ENCODE data around the gene ATG2B. TPM values are rescaled to one million over a fixed set of nuclear protein-coding genes. Genes with fewer than 3 reads are reported as not detected.

Gene ATG2B
- total RNA-seq, 1 experiment from 2014 or later = 1.6 TPM

DNA sequence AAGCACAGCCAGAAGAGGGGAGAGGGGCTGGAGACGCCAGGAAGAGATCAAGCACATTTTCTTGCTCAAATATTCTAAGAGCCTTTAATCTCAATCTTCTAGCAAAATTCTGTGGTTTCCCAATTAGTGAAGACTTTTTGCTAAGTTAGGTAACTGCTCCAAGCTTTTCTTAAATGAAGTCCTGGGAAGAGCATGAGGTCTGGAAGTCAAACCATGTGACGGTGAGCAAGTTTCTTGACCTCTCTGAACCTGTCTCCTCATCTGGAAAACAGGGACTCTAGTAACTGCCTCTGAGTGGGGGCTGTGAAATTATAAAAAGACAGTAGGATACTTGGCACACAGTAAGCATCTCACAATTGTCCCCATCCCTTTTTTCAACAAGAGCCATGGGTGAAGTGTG lies 83.0 kb downstream of the ATG2B start:
- in situ Hi-C loops (cut with HindIII; ENCODE audit: low pct_unique_long_range_greater_than_20kb, low sequenced_read_pairs) = no loop called here

DNA sequence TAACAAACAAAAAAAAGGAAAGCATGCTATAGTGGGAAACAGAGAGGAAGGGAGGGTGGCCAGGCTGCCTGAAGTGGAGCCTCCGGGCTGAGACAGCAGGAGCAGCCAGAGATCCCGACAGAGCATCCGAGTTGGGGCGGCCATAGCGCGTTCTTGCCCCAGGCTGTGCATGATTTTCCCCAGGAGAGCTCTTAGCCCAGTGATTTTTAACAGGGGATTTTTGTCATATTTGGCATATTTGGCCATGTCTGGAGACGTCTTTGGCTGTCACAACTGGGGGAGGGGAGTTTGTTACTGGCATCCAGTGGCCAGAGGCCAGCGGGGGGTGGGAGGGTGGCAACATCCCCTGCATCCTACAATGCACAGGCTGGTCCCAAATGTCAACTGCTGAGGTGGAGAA lies 83.6 kb downstream of the ATG2B start:
- in situ Hi-C loops (cut with HindIII; ENCODE audit: low pct_unique_long_range_greater_than_20kb, low sequenced_read_pairs) = no loop called here
- DNase-seq (ENCODE audit: low read depth) = no peak

More for the DNA sequence above, 83.0 kb downstream of the ATG2B start:
- DNase-seq (ENCODE audit: low read depth) = no peak

DNA sequence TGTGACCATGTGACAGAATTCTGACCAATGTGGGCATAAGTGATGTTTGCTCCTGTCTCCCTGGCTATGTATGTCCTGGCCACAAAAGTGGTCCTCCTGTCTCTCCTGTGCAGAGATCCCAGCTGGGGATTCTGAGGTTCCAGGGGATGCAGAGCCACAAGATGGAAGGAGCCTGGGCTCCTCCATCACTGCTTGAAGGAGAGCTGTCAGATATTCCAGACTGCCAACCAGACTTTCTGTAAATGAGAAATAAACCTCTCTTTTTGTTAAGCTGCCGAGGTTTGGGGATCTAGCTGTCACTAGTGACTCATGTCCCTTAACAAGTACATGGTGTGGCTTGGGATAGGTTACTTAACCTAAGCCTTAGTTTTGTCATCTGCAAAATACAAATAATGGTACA lies 85.3 kb downstream of the ATG2B start:
- in situ Hi-C loops (cut with HindIII; ENCODE audit: low pct_unique_long_range_greater_than_20kb, low sequenced_read_pairs) = no loop called here
- no peak for DNase-seq (ENCODE audit: low read depth)

DNA sequence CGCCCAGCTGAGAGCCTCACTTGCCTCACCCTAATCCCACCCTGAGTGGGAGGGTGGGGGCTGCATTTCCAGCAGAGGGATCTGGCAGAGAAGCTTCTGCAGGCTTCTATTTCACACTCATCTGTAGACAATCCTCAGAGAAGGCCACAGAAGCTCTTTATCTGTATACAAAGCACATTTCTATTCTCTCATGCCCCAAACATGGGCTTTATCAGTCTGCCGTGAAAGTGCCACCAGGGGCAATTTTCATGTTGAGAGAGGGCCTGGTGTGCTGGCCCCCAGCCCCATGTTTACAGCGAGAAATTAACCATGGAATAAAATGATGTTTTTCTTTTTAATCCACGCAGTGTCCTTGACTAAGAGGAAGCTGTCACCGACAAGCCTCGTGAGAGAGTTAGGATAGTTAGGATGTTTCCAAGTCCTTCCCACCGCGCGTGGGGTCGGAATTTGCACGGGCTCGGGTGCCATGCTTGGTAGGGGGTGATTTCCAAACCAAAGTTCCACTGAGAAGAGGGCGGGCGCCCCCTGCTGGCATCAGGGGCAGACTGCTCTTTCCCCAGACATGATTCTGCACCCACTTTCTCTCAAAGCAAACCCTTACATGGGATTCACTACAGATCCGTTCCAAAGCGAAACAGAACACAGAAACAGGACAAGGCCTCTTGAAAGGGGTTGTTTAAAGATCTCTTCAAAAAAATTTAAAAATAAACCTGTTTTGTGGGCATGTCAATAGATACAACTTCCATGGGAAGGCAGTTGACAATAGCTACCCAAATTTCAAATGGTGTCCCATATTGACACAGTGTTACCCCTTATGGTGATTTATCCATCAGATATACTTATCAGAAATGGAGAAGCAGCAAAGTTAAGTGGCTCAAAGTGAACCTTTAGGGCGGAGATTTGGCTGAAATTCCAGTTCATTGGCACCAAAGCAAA lies 87.7 kb downstream of the ATG2B start:
- in situ Hi-C loops (cut with HindIII; ENCODE audit: low pct_unique_long_range_greater_than_20kb, low sequenced_read_pairs) = no loop called here
- DNase-seq (ENCODE audit: low read depth) = no peak

DNA sequence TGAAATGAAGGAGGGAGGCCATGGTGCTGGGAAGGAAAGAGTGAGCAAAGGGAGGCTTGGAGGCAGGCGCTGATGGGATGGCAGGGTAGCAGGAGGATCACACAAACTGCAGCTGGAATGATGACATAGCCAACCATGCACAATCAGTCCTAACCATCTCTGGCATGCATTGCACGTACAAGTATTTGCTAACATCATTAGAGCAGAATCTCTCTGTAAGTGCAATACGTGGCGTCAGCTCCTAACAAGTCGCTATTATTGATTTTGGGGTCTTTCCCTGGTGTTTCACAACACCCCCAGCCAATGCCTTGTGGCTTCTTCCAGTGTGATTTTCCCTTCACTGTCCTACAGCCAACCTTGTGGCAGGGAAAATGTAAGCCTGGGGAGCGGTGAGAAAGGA lies 88.6 kb downstream of the ATG2B start:
- in situ Hi-C loops (cut with HindIII; ENCODE audit: low pct_unique_long_range_greater_than_20kb, low sequenced_read_pairs) = no loop called here
- DNase-seq (ENCODE audit: low read depth) = no peak

DNA sequence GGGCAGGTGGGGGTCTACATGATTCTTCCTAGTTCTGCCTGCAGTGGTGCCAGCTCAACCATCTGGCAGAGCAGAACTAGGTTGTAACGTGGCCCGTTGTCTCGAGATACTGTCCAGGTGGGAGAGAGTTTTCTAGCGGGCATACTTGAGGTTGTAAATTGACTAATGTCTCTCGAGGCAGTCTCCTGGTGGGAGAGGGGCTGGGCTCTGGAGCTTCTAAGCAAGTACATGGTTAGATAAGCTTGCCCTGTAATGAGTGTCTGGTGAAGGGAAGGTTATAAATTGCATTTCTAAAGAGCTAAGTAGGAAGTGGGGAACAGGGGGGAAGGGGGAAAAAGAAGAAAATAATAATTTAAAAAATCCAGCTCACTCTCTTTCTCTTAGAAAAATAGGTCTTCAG lies 89.0 kb downstream of the ATG2B start:
- in situ Hi-C loops (cut with HindIII; ENCODE audit: low pct_unique_long_range_greater_than_20kb, low sequenced_read_pairs) = no loop called here
- DNase-seq (ENCODE audit: low read depth) = no peak

DNA sequence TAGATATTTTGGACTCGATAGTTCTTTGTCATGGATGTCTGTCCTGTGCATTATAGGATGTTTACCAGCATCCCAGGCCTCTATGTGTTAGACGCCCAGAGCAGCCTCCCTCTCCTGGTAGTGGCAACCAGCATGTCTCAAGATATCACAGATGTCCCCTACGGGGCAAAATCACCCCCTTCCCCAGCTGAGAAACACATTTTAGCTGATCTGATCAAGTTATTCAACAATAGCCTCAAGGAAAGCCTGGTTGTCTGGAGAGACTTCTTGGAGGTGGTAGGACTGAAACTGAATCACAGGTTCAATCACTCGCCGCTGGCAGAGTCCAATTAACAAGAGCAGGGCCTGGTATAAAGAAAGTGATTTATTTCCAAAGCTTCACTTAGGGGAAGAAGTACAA lies 89.5 kb downstream of the ATG2B start:
- in situ Hi-C loops (cut with HindIII; ENCODE audit: low pct_unique_long_range_greater_than_20kb, low sequenced_read_pairs) = no loop called here
- DNase-seq (ENCODE audit: low read depth) = no peak

DNA sequence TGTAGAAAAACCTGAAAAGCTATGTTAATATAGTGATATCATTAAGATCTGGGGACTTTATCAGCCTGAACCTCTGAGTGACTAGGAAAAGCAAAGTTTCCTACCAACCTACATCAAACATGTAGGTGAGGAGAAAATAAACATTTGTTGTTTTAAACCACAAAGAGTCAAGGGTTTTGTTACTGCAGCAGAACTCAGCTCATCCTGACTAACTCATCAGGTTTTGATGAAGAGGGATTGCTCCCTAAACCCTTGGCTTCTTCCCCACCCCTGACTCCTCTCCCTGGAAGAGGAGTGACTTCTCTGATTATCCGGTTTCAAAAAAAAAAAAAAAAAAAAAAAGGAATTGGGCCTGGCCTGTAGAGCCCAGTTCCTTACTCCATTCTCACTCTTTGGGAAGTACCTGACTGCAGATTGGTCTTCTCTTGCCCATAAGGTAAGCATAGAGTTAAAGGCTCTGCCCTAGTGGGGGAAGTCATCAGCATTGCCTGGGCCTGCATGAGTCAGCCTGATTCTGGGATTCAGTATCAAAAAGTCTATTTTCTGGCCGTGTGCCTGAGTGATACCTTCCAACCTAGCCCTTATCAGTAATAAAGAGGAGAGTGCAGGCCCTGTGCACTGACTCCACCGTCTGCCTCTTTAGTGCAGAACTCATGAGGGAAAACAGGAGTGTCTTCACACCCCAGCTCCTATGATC lies 90.2 kb downstream of the ATG2B start:
- DNase-seq (ENCODE audit: low read depth) = no peak
- in situ Hi-C loops (cut with HindIII; ENCODE audit: low pct_unique_long_range_greater_than_20kb, low sequenced_read_pairs) = no loop called here

DNA sequence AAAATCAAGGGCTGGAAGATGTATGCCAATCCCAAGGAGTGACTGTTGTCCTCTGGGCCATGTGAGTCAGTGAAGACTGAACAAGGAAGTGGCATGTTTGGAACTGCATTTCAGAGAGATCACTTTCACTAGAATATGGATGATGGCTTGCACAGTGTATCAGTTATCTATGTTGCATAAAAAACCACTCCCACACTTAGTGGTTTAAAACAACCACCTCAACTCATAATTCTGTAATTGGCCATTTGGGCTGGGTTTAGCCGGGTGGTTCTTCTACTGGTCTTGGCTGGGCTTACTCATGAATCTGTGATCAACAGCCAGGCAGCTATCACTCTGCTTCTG lies 91.7 kb downstream of the ATG2B start:
- in situ Hi-C loops (cut with HindIII; ENCODE audit: low pct_unique_long_range_greater_than_20kb, low sequenced_read_pairs) = no loop called here
- DNase-seq (ENCODE audit: low read depth) = no peak

DNA sequence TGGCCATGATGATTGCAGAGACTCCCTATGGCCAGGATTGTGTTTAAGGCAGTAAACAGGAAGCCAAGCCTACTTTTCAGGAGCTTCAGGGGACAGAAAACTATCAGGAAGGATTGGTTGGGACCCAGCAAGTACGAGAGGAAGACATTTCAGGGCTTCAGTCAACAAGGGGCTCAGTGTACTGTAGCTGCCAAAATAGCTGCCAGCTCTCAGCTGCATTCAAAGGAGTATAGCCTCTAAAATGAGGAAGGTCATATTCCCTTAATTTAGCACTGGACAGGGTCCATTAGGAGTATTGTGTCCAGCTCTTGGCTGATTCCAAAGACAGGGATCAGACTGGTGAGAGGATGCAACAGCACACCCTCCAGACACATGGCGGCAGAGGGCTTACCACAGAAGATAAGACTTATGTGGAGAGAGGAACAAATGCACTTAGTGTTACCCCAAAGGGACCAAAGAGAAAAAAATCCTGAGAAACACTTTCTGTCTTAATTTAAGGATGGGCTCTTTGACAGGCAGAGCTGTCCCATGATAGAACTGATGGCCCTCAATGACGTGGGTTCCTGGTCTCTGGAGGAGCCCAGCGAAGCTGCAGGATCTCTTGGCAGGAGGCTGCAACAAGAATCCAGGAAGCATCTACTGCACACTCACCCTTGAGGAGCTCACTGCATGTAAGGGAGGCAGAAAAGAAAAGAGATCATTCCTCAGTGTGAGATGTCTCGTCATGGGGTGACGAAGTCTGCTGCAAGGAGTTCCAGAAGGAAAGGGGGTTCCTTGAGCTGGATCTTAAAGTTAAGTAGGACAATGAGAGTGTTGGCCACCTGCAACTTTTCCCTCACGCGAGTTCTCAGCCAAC lies 92.3 kb downstream of the ATG2B start:
- DNase-seq (ENCODE audit: low read depth) = no peak
- in situ Hi-C loops (cut with HindIII; ENCODE audit: low pct_unique_long_range_greater_than_20kb, low sequenced_read_pairs) = no loop called here

DNA sequence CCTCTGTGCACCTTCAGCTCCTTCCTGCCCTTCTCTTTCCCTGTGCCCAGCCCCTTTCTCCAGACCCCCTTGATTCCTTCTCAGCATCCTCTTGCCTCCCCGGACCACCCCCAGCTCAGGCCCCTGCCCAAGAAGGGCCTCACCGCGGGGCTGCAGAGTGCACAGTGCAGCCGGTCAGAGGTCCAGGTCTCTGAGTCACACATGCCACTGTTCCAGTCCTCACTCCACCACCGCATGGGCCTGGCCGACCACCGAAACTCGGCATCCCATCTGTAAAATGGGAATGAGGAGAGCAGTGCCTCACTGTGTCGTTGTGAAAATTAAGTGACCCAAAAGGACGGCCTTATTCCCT lies 93.8 kb downstream of the ATG2B start:
- in situ Hi-C loops (cut with HindIII; ENCODE audit: low pct_unique_long_range_greater_than_20kb, low sequenced_read_pairs) = no loop called here
- DNase-seq (ENCODE audit: low read depth) = no peak

DNA sequence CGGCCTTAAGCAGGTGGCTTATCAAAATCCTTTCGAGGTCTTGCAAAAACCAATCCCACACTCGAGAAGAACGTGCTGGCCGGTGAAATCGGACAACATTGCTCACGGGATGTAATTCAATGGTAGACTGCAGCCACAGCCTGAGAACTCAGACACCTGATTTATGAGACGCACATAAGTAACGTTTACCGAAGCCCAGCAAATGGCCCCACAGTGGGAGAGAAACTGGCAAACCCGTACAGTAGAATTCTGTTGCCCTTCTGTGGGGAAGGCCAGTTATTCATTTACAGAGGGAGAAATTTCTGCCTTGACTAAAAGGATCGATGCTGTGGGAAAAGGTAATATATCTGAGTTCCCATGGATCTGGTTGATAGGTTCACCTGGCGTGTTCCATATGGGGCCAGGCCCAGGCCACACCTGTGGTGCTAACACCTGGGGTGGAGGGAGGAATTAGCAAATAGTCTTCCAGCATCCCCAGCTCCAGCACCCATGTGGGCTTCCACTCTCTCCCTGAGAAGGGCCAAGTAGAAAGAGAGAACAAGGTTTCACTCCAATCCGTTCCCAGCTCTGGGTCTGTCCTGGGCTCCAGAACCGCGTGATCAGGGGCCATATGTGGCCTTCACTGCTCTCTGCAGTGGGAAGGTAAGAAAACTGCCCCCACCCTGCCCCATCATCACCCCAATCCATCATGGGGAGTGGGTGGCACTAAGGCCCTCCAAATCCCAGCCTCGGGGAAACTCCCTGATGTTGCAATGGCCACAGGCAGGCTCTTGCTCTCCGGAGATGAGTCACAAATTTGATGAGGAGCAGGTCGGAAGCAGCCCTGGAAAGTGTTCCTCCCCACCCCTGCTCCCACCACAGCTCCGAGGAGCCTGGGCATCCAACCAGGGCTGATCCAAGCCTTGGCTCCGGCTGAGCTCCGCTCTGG lies 94.4 kb downstream of the ATG2B start:
- peak; percentile 71 for DNase-seq (ENCODE audit: low read depth)
- in situ Hi-C loops (cut with HindIII; ENCODE audit: low pct_unique_long_range_greater_than_20kb, low sequenced_read_pairs) = no loop called here

DNA sequence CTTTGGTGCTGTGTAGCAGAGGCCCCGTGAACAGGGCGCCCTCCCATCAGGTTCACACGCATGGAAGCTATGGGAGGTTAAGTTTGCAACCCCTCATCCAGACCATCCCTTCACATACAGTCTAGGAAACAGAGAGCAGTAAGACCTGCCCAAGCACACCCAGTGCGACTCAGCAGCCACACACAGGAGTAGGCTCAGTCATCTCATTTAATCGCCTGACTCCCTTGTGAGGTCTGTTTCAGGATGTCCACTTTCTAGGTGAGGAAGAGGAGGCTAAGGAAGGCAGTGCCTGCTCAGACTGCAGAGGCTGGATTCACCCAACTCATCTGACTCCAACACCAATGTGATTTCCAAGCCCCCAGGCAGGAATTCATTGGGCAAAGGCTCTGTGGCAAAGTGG lies 95.2 kb downstream of the ATG2B start:
- DNase-seq (ENCODE audit: low read depth) = no peak
- in situ Hi-C loops (cut with HindIII; ENCODE audit: low pct_unique_long_range_greater_than_20kb, low sequenced_read_pairs) = no loop called here

DNA sequence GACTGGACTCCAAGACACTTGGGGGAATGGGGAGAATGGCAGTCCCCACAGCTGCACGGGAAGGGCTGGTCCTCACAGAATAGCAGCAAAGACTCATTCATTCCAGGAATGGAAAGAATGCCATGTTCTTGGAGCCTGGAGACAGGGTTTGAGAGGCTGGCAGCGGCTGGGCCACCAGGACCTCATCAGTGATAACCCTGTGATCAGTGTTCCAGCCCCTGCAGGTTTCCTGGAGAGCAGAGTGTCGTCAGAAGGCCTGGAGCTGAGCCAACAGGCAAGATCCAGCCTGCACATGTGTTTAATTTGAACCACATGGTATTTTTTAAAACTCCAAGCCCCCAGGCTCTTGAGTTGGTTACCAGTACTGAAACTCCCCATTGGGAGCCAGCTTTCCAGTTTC lies 95.8 kb downstream of the ATG2B start:
- no peak for DNase-seq (ENCODE audit: low read depth)
- in situ Hi-C loops (cut with HindIII; ENCODE audit: low pct_unique_long_range_greater_than_20kb, low sequenced_read_pairs) = no loop called here

DNA sequence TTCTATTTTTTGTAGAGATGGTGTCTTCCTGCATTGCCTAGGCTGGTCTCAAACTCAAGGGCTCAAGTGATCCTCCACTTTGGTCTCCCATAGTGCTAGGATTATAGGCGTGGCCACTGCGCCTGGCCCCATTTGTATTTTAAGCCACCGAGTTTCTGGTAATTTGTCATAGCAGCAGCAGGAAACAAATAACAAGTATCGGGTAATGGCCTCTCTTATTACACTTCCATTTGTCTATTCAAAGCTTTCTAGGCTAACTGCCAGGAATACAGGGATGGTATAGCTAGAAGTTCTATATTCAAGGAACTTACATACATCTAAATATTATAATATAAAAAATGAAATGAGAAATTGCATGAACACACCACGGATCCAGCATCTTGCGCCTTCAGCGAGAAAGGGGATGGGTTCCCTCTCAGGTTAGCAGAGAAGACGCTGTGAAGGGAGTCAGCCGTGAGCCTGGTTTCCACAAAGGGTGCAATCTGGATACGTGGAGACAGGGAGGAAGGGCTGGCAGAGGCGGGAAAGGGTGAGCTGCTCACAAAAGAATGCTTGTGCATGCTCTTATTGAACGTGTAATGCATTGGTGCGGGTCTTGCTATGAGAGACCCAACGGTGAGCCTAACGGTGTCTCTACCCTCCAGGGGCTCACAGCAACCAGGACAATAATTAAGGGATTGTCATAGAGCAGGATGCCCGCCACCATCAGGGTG lies 97.6 kb downstream of the ATG2B start:
- in situ Hi-C loops (cut with HindIII; ENCODE audit: low pct_unique_long_range_greater_than_20kb, low sequenced_read_pairs) = no loop called here
- no peak for DNase-seq (ENCODE audit: low read depth)

DNA sequence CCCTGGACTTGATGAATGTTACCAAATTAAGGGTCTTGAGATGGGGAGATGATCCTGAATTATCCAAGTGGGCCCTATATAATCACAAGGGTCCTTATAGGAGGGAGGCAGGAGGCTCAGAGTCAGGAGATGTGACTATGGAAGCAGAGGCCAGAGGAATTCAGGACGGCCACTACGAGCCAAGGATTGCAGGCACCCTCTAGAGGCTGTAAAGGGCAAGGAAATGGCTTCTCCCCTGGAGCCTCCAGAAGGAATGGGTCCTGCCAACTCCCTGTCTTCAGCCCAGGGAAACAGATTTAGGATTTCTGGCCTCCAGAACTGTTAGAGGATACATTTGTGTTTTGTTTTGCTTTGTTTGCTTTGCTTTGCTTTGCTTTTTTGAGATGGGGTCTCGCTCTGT lies 98.3 kb downstream of the ATG2B start:
- DNase-seq (ENCODE audit: low read depth) = no peak
- in situ Hi-C loops (cut with HindIII; ENCODE audit: low pct_unique_long_range_greater_than_20kb, low sequenced_read_pairs) = no loop called here

DNA sequence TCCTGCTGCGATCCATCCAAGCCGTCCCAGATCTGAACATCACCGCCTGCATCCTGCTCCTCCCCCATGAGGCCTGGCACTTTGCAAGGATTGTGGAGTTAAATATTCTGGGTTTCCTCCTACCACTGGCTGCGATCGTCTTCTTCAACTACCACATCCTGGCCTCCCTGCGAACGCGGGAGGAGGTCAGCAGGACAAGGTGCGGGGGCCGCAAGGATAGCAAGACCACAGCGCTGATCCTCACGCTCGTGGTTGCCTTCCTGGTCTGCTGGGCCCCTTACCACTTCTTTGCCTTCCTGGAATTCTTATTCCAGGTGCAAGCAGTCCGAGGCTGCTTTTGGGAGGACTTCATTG lies 99.0 kb downstream of the ATG2B start:
- in situ Hi-C loops (cut with HindIII; ENCODE audit: low pct_unique_long_range_greater_than_20kb, low sequenced_read_pairs) = no loop called here

More for the DNA sequence above, 99.0 kb downstream of the ATG2B start:
- no peak for DNase-seq (ENCODE audit: low read depth)
